NB4 (cell line): ENCODE data around the gene TMCO4.
A peak's percentile ranks its signal among the peaks of the same experiment; 100 is the strongest.
"Not testable (repeated sequence)": the region's sequence is repeated elsewhere in the genome, so short reads cannot be mapped to it uniquely, and the experiment has no call there.

ENCODE experiments used
- DNase-seq: peaks from one replicate; pipeline ENCODE4 v3.0.0; 2010; ENCODE audit warnings: low read depth
- H3K4me3 ChIP-seq: one replicate; pipeline ENCODE4 v1.5.1; 2011; ENCODE audit warnings: mild to moderate bottlenecking, low read depth, low read length, moderate library complexity
- CTCF ChIP-seq: IDR thresholded peaks from one replicate; pipeline ENCODE4 v1.5.1; 2012; ENCODE audit warnings: low read depth, low read length
- MAX ChIP-seq: IDR thresholded peaks from 2 replicates; pipeline ENCODE4 v1.6.1; 2011; ENCODE audit warnings: low read depth, low read length
- MYC ChIP-seq: IDR thresholded peaks from 2 replicates; pipeline ENCODE4 v1.6.1; 2011; ENCODE audit warnings: low read depth, low read length
- POLR2A ChIP-seq: IDR thresholded peaks from 2 replicates; pipeline ENCODE4 v1.6.1; 2011; ENCODE audit warnings: mild to moderate bottlenecking; ENCODE audit not compliant: insufficient read length; ENCODE audit errors: extremely low read depth

Gene TMCO4

GRCh38 chr1:19643602-19644394 lies 155.9 kb downstream of the TMCO4 start, which contains the start of gene NBL1:
NBL1 (plus strand) TSS chr1:19644311; CDS start chr1:19655031, 10,720 bp downstream.
- no peak for TF ChIP-seq CTCF
- no peak for TF ChIP-seq MAX
- DNase-seq, result peak; percentile 72
- peak within 1 kb of the TSS; percentile 25 for H3K4me3 ChIP-seq

GRCh38 chr1:19643121-19643520 lies 156.6 kb downstream of the TMCO4 start:
- no peak overlapping the region for H3K4me3 ChIP-seq
- no peak for DNase-seq
- TF ChIP-seq CTCF (no peak), MAX (no peak)

GRCh38 chr1:19640363-19641316 lies 159.1 kb downstream of the TMCO4 start:
- TF ChIP-seq POLR2A, result no peak
- no peak for TF ChIP-seq MAX
- no peak for TF ChIP-seq CTCF
- TF ChIP-seq MYC, result no peak
- DNase-seq, result no peak
- no peak overlapping the region for H3K4me3 ChIP-seq

GRCh38 chr1:19639999-19640362 lies 159.7 kb downstream of the TMCO4 start:
- H3K4me3 ChIP-seq, result no peak overlapping the region
- no peak for DNase-seq
- TF ChIP-seq POLR2A, result no peak
- TF ChIP-seq CTCF, result no peak
- no peak for TF ChIP-seq MAX
- no peak for TF ChIP-seq MYC

- not testable (repeated sequence) for DNase-seq, H3K4me3 ChIP-seq
Measured at GRCh38 chr1:19639228-19639627, 160.5 kb downstream of the TMCO4 start.

GRCh38 chr1:19637606-19638005 lies 162.1 kb downstream of the TMCO4 start:
- DNase-seq, result no peak
- H3K4me3 ChIP-seq, result no peak overlapping the region
- TF ChIP-seq MYC, result no peak
- no peak for TF ChIP-seq MAX
- no peak for TF ChIP-seq POLR2A
- TF ChIP-seq CTCF, result no peak

GRCh38 chr1:19636749-19637148 lies 163.0 kb downstream of the TMCO4 start:
- not testable (repeated sequence) for DNase-seq, H3K4me3 ChIP-seq
